DND-41 (cell line): ENCODE results near the gene LMAN2.

ENCODE experiments used
- ATAC-seq: fragments of 200-7000 bp; cut with Tn5 transposase; 3 replicates; pipeline ENCODE4 v1.9.1; 2021; ENCODE audit warnings: low read depth; ENCODE audit not compliant: insufficient read depth
- DNase-seq: peaks from one replicate; pipeline ENCODE4 v3.0.0-alpha.2; 2020
- H2AFZ ChIP-seq: 2 replicates; pipeline ENCODE4 v1.6.0; 2012; ENCODE audit warnings: low read depth, low read length
- H3K27ac ChIP-seq: 2 replicates; pipeline ENCODE4 v1.5.1; 2012; ENCODE audit warnings: low read length, inconsistent platforms
- H3K27me3 ChIP-seq: fragments of 200-600 bp; sonication (generic); 2 replicates; pipeline ENCODE4 v1.6.0; 2012; ENCODE audit warnings: low read length, mild to moderate bottlenecking, inconsistent platforms; ENCODE audit not compliant: insufficient read depth, poor library complexity
- H3K36me3 ChIP-seq: 2 replicates; pipeline ENCODE4 v1.5.1; 2012; ENCODE audit warnings: low read length, inconsistent platforms; ENCODE audit not compliant: insufficient read depth
- H3K4me1 ChIP-seq: 2 replicates; pipeline ENCODE4 v1.5.1; 2012; ENCODE audit warnings: mild to moderate bottlenecking, low read length; ENCODE audit not compliant: insufficient read depth
- H3K4me2 ChIP-seq: 2 replicates; pipeline ENCODE4 v1.6.0; 2012; ENCODE audit warnings: mild to moderate bottlenecking, moderate library complexity, low read length, inconsistent platforms; ENCODE audit not compliant: insufficient read depth
- H3K4me3 ChIP-seq, 2 experiments: fragments of 200-600 bp in 1 of 2; shearing (Covaris generic) in 1 of 2; 2 replicates each; pipeline ENCODE4 v1.5.1; 2012 to 2016; ENCODE audit warnings: inconsistent platforms in 2 of 2, low read length in 2 of 2, mild to moderate bottlenecking in 2 of 2, low read depth in 1 of 2, moderate library complexity in 1 of 2
- H3K79me2 ChIP-seq: 2 replicates; pipeline ENCODE4 v1.6.0; 2012; ENCODE audit warnings: low read length, inconsistent platforms; ENCODE audit not compliant: insufficient read depth
- H3K9ac ChIP-seq: 2 replicates; pipeline ENCODE4 v1.6.0; 2012; ENCODE audit warnings: low read depth, mild to moderate bottlenecking, inconsistent platforms, low read length, moderate library complexity
- H3K9me3 ChIP-seq: 2 replicates; pipeline ENCODE4 v1.5.1; 2012; ENCODE audit warnings: low read length, moderate library complexity, mild to moderate bottlenecking, inconsistent platforms; ENCODE audit not compliant: insufficient read depth, severe bottlenecking
- H4K20me1 ChIP-seq: 2 replicates; pipeline ENCODE4 v1.6.0; 2012; ENCODE audit warnings: low read length; ENCODE audit not compliant: insufficient read depth
- EZH2 ChIP-seq: IDR thresholded peaks from 3 replicates; pipeline ENCODE4 v1.6.1; 2012; ENCODE audit warnings: borderline replicate concordance, low read depth, mild to moderate bottlenecking, moderate library complexity, low read length, inconsistent platforms; ENCODE audit not compliant: severe bottlenecking
- TF ChIP-seq, protein P1 (sequence below): IDR thresholded peaks from 2 replicates; pipeline ENCODE4 v1.5.1; 2012; ENCODE audit warnings: borderline replicate concordance, low read length, moderate library complexity, mild to moderate bottlenecking; ENCODE audit not compliant: poor library complexity, severe bottlenecking; ENCODE audit errors: extremely low read depth

Gene LMAN2

DNA sequence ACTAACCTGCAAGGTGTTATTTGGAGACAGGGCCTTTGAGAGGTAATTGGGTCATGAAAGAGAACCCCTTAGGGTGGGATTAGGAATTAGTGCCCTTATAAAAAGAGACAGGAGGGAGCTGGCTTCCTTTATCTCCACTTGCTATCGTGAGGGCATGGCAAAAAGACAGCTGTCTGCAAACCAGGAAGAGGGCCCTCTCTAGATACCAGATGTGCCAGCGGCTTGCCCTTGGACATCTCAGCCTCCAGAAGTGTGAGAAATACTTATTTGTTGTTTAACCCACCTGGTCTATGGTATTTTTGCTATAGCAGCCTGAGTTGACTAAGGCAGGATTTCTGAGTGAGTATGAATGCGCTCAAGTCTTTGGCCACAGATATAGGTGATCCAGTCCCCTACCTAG lies 5.3 kb upstream of the LMAN2 start:
- peaks cover 33% of the 10 kb centered on the region for H3K4me1 ChIP-seq
- H2AFZ ChIP-seq, result no peak overlapping the region
- TF ChIP-seq EZH2, result no peak
- TF ChIP-seq, protein P1, sequence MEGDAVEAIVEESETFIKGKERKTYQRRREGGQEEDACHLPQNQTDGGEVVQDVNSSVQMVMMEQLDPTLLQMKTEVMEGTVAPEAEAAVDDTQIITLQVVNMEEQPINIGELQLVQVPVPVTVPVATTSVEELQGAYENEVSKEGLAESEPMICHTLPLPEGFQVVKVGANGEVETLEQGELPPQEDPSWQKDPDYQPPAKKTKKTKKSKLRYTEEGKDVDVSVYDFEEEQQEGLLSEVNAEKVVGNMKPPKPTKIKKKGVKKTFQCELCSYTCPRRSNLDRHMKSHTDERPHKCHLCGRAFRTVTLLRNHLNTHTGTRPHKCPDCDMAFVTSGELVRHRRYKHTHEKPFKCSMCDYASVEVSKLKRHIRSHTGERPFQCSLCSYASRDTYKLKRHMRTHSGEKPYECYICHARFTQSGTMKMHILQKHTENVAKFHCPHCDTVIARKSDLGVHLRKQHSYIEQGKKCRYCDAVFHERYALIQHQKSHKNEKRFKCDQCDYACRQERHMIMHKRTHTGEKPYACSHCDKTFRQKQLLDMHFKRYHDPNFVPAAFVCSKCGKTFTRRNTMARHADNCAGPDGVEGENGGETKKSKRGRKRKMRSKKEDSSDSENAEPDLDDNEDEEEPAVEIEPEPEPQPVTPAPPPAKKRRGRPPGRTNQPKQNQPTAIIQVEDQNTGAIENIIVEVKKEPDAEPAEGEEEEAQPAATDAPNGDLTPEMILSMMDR, result no peak
- H3K9me3 ChIP-seq, result no peaks in the 10 kb centered on the region
- H3K27ac ChIP-seq, result no peak overlapping the region
- DNase-seq (no peak), ATAC-seq (no peak)
- no peaks in the 10 kb centered on the region for H3K79me2 ChIP-seq
- no peak overlapping the region for H3K9ac ChIP-seq
- H3K4me2 ChIP-seq, result no peak overlapping the region; the same call in 1 of the 2 replicates
- H3K36me3 ChIP-seq, result no peaks in the 10 kb centered on the region
- no peaks in the 10 kb centered on the region for H3K27me3 ChIP-seq
- no peaks in the 10 kb centered on the region for H4K20me1 ChIP-seq
- no peak overlapping the region for H3K4me3 ChIP-seq

DNA sequence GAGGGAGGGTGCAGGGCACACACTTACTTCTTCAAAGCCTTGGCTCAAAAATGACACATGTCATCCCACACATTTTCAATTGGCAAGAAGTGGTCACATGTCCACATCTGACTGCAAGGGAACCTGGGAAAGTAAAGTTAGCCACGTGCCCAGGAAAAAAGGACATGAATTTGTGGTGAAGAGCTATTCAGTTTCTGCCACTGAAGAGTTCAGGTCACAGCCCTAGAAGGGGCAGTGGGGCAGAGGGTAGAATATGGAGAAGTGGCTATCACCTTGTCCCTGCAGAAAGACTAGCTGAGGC lies 4.3 kb upstream of the LMAN2 start:
- no peak overlapping the region for H3K27ac ChIP-seq
- DNase-seq (no peak), ATAC-seq (no peak)
- H4K20me1 ChIP-seq, result 0 out of 2 replicates have a peak, but pooled peaks cover under 1% of the 10 kb centered on the region
- H3K4me2 ChIP-seq, result no peak overlapping the region
- H3K27me3 ChIP-seq, result no peaks in the 10 kb centered on the region
- TF ChIP-seq, protein P1, result no peak
- no peak for TF ChIP-seq EZH2
- H3K9ac ChIP-seq, result no peak overlapping the region
- peaks cover 35% of the 10 kb centered on the region for H3K4me1 ChIP-seq
- peaks cover 4% of the 10 kb centered on the region; the same call in 1 of the 2 replicates for H3K36me3 ChIP-seq
- no peaks in the 10 kb centered on the region for H3K9me3 ChIP-seq
- H2AFZ ChIP-seq, result no peak overlapping the region
- H3K4me3 ChIP-seq, result no peak overlapping the region
- H3K79me2 ChIP-seq, result peaks cover 6% of the 10 kb centered on the region

DNA sequence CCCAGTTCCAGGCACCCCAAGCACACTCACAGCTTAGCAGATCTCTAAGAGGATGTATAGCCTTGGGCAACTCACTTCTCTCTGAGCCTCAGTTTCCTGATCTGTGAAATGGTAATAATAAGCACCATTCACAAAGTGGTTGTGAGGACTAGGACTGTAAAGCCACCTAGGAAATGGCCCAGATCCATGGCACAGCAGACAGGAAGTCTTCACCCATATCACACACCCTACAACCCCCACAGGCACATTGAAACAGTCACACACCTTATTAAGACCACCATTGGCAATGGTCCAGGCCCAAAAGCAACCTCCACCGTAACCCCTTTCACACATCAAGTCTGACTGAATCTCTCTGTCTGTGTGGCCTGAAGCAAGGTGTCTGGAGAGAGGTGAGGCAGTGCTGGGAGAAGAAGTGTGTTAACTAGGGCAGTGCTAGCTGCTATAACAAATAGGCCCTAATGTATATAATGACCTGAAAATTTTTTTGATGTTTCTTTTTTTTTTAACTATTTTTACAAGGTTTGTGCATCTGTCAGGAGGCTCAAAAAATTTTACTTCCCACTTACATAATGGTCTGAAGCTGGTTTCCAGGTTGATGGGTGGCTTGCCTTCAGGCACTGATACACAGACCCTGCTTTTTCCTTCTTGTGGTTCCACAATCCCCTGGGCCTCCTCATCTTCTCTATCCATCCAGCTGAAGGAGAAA lies 3.8 kb upstream of the LMAN2 start:
- Histone ChIP-seq H3K36me3 (peaks cover 4% of the 10 kb centered on the region; the same call in 1 of the 2 replicates), H4K20me1 (peaks cover 6% of the 10 kb centered on the region), H3K27me3 (no peaks in the 10 kb centered on the region), H3K9me3 (no peaks in the 10 kb centered on the region), H3K79me2 (peaks cover 11% of the 10 kb centered on the region), H2AFZ (no peak overlapping the region), H3K4me2 (no peak overlapping the region), H3K27ac (no peak overlapping the region), H3K4me3 (no peak overlapping the region), H3K4me1 (peaks cover 40% of the 10 kb centered on the region), H3K9ac (no peak overlapping the region)
- DNase-seq (no peak), ATAC-seq (no peak)
- no peak for TF ChIP-seq EZH2
- TF ChIP-seq, protein P1, result no peak

DNA sequence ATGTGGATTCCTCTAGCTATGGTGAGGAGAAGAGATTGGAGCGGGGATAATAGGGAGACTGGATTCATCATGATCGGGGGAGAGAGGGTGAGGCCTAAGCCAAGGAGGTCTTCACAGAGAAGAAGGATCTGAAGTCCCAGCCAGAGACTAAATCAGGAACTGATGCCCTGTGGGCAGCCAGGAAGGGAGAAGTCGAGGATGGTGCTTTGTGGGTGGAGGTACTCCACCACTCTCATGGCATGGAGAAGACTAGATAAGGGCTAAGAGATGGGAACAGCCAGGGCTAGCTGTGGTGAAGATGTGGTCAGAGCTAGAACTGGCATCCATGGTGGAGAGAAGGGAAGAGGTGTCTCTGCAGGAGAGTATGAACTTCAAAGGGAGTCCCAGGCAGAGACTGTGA lies 3.2 kb upstream of the LMAN2 start:
- Histone ChIP-seq H3K4me3 (no peak overlapping the region), H3K27ac (no peak overlapping the region), H3K79me2 (peaks cover 17% of the 10 kb centered on the region), H3K27me3 (no peaks in the 10 kb centered on the region), H4K20me1 (peaks cover 11% of the 10 kb centered on the region), H3K9ac (no peak overlapping the region), H3K9me3 (no peaks in the 10 kb centered on the region), H3K4me2 (no peak overlapping the region), H3K4me1 (peaks cover 46% of the 10 kb centered on the region), H2AFZ (no peak overlapping the region), H3K36me3 (peaks cover 10% of the 10 kb centered on the region)
- no peak for DNase-seq
- no peak for TF ChIP-seq EZH2
- TF ChIP-seq, protein P1, result no peak
- ATAC-seq, result no peak
